ENCODE results near the gene PPP1CA.

PPP1CA gene

GRCh38 chr11:67349457-67349856 is 52.2 kb downstream of the PPP1CA start:
- DNase-seq: no peak

GRCh38 chr11:67349036-67349435 is 52.6 kb downstream of the PPP1CA start:
- no peak for DNase-seq
